Mesenchymal stem cell (in vitro differentiated cells and primary cell): ENCODE data around the gene DLEC1.

Source experiments
- DNase-seq: peaks from one replicate; pipeline ENCODE4 v3.0.0-alpha.2; 2013
- H2AFZ ChIP-seq: one replicate; pipeline ENCODE4 v1.6.1; 2013; ENCODE audit warnings: low read depth, mild to moderate bottlenecking, control low read depth, inconsistent platforms, low read length, moderate library complexity
- H2AK5ac ChIP-seq: 2 replicates; pipeline ENCODE4 v1.6.1; 2013; ENCODE audit warnings: low read length, moderate library complexity, mild to moderate bottlenecking, inconsistent platforms; ENCODE audit not compliant: severe bottlenecking
- H2BK120ac ChIP-seq: one replicate; pipeline ENCODE4 v1.6.1; 2013; ENCODE audit warnings: low read depth, mild to moderate bottlenecking, inconsistent platforms, low read length, moderate library complexity
- H2BK12ac ChIP-seq, 2 experiments: one replicate each; pipeline ENCODE4 v1.6.1; 2013; ENCODE audit warnings: inconsistent platforms in 2 of 2, low read length in 2 of 2, mild to moderate bottlenecking in 2 of 2, moderate library complexity in 2 of 2, control low read depth in 1 of 2
- H2BK15ac ChIP-seq: one replicate; pipeline ENCODE4 v1.6.1; 2013; ENCODE audit warnings: mild to moderate bottlenecking, low read depth, inconsistent platforms; ENCODE audit not compliant: poor library complexity, severe bottlenecking
- H2BK5ac ChIP-seq: 2 replicates; pipeline ENCODE4 v1.6.1; 2013; ENCODE audit warnings: low read depth, mild to moderate bottlenecking, low read length, control low read depth, inconsistent platforms; ENCODE audit not compliant: poor library complexity, severe bottlenecking
- H3K14ac ChIP-seq, 2 experiments: one replicate each; pipeline ENCODE4 v1.6.1; 2013; ENCODE audit warnings: inconsistent platforms in 2 of 2, low read length in 2 of 2, control low read depth in 1 of 2, mild to moderate bottlenecking in 1 of 2, moderate library complexity in 1 of 2
- H3K18ac ChIP-seq, 2 experiments: one replicate each; pipeline ENCODE4 v1.6.1; 2013; ENCODE audit warnings: inconsistent platforms in 2 of 2, low read length in 2 of 2, control low read depth in 1 of 2, low read depth in 1 of 2, mild to moderate bottlenecking in 1 of 2
- H3K23ac ChIP-seq, 2 experiments: one replicate each; pipeline ENCODE4 v1.6.1; 2013; ENCODE audit warnings: inconsistent platforms in 2 of 2, low read length in 2 of 2, mild to moderate bottlenecking in 2 of 2, moderate library complexity in 2 of 2, control low read depth in 1 of 2
- H3K27ac ChIP-seq: 2 replicates; pipeline ENCODE4 v1.5.1; 2013; ENCODE audit warnings: mild to moderate bottlenecking, moderate library complexity, low read length, control low read depth, inconsistent platforms; ENCODE audit not compliant: poor library complexity, severe bottlenecking
- H3K27me3 ChIP-seq, 2 experiments: 2 replicates each; pipeline versions ENCODE4 v1.6.1 to v1.7.0; 2013; ENCODE audit warnings: low read length in 2 of 2, mild to moderate bottlenecking in 2 of 2, moderate library complexity in 2 of 2, control low read depth in 1 of 2, inconsistent platforms in 1 of 2; ENCODE audit not compliant: control insufficient read depth in 1 of 2, insufficient read depth in 1 of 2
- H3K36me3 ChIP-seq, 2 experiments: 2 replicates each; pipeline versions ENCODE4 v1.6.1 to v1.7.0; 2013; ENCODE audit warnings: low read length in 2 of 2, control low read depth in 1 of 2, inconsistent platforms in 1 of 2, low read depth in 1 of 2, mild to moderate bottlenecking in 1 of 2; ENCODE audit not compliant: insufficient read depth in 2 of 2, control insufficient read depth in 1 of 2
- H3K4ac ChIP-seq, 2 experiments: one replicate each; pipeline ENCODE4 v1.6.1; 2013; ENCODE audit warnings: inconsistent platforms in 2 of 2, low read length in 2 of 2, mild to moderate bottlenecking in 2 of 2, moderate library complexity in 2 of 2, control low read depth in 1 of 2, low read depth in 1 of 2
- H3K4me1 ChIP-seq: 2 replicates; pipeline ENCODE4 v1.6.1; 2013; ENCODE audit warnings: low read depth, low read length, control low read depth; ENCODE audit not compliant: control insufficient read depth, insufficient read depth
- H3K4me2 ChIP-seq: 2 replicates; pipeline ENCODE4 v1.6.1; 2013; ENCODE audit warnings: low read length, mild to moderate bottlenecking, inconsistent platforms; ENCODE audit not compliant: poor library complexity, severe bottlenecking
- H3K4me3 ChIP-seq, 2 experiments: 2 replicates each; pipeline versions ENCODE4 v1.5.1 to v1.7.0; 2013; ENCODE audit warnings: low read length in 2 of 2, mild to moderate bottlenecking in 2 of 2, control low read depth in 1 of 2, low read depth in 1 of 2; ENCODE audit not compliant: insufficient read depth in 1 of 2
- H3K79me1 ChIP-seq: replicated peaks from 2 replicates; pipeline ENCODE4 v1.6.1; 2013; ENCODE audit warnings: mild to moderate bottlenecking, control low read depth, low read length, inconsistent platforms; ENCODE audit not compliant: poor library complexity, severe bottlenecking
- H3K9ac ChIP-seq: 2 replicates; pipeline ENCODE4 v1.7.0; 2013; ENCODE audit warnings: mild to moderate bottlenecking, low read length, moderate library complexity
- H3K9me3 ChIP-seq: 2 replicates; pipeline ENCODE4 v1.7.0; 2013; ENCODE audit warnings: mild to moderate bottlenecking, low read length; ENCODE audit not compliant: control insufficient read depth
- H4K8ac ChIP-seq: one replicate; pipeline ENCODE4 v1.6.1; 2013; ENCODE audit warnings: inconsistent platforms, mild to moderate bottlenecking, low read length, moderate library complexity
- H4K91ac ChIP-seq: one replicate; pipeline ENCODE4 v1.6.1; 2013; ENCODE audit warnings: mild to moderate bottlenecking, low read length, inconsistent platforms
- whole genome bisulfite sequencing: methylation state at CpG from one replicate; pipeline ENCODE4 v1.1.7; 2013; ENCODE audit warnings: mixed read lengths; 5-methylcytosine and 5-hydroxymethylcytosine counted together

The DLEC1 gene

GRCh38 chr3:38168151-38169026 is 129.4 kb downstream of the DLEC1 start:
- Histone ChIP-seq H2BK12ac (no peak overlapping the region), H3K27me3 (no peaks in the 10 kb centered on the region), H4K91ac (no peak overlapping the region), H3K4me3 (peak overlapping the region in 1 of 2 experiments; percentile 14), H2BK15ac (no peak overlapping the region), H2AK5ac (no peak overlapping the region), H3K4ac (no peak overlapping the region), H3K23ac (no peak overlapping the region), H2BK5ac (no peak overlapping the region), H3K4me1 (peaks cover 10% of the 10 kb centered on the region), H2AFZ (no peak overlapping the region), H3K4me2 (no peak overlapping the region), H2BK120ac (no peak overlapping the region), H3K14ac (no peak overlapping the region), H3K9ac (peak overlapping the region; percentile 82), H3K79me1 (peaks cover 3% of the 10 kb centered on the region), H3K9me3 (no peaks in the 10 kb centered on the region), H3K18ac (no peak overlapping the region), H3K27ac (no peak overlapping the region), H4K8ac (no peak overlapping the region), H3K36me3 (no peaks in the 10 kb centered on the region)
- DNase-seq, result peak; percentile 65
- 69% methylated on average over 2 of the region's 4 CpGs for WGBS

GRCh38 chr3:38169027-38169317 is 130.0 kb downstream of the DLEC1 start:
- H3K4ac ChIP-seq, result no peak overlapping the region
- no peak overlapping the region for H3K23ac ChIP-seq
- no peak overlapping the region for H3K4me2 ChIP-seq
- H2BK12ac ChIP-seq, result no peak overlapping the region
- no peaks in the 10 kb centered on the region for H3K36me3 ChIP-seq
- H3K4me3 ChIP-seq, result peak overlapping the region in 1 of 2 experiments; percentile 14
- H3K27me3 ChIP-seq, result no peaks in the 10 kb centered on the region
- no peak overlapping the region for H4K91ac ChIP-seq
- no peak overlapping the region for H2BK120ac ChIP-seq
- H3K79me1 ChIP-seq, result peaks cover 3% of the 10 kb centered on the region
- no peak overlapping the region for H2BK5ac ChIP-seq
- no CpG with 5 or more reads among the region's 1 CpG for WGBS
- H3K18ac ChIP-seq, result no peak overlapping the region
- H2AFZ ChIP-seq, result no peak overlapping the region
- H3K14ac ChIP-seq, result no peak overlapping the region
- peak overlapping the region; percentile 82 for H3K9ac ChIP-seq
- peaks cover 9% of the 10 kb centered on the region for H3K4me1 ChIP-seq
- H3K9me3 ChIP-seq, result no peaks in the 10 kb centered on the region
- H4K8ac ChIP-seq, result no peak overlapping the region
- no peak overlapping the region for H2BK15ac ChIP-seq
- H3K27ac ChIP-seq, result no peak overlapping the region
- no peak overlapping the region for H2AK5ac ChIP-seq
- peak; percentile 61 for DNase-seq

GRCh38 chr3:38170722-38171121 is 131.7 kb downstream of the DLEC1 start:
- no peak overlapping the region for H2AK5ac ChIP-seq
- H4K8ac ChIP-seq, result no peak overlapping the region
- no peak overlapping the region for H2BK12ac ChIP-seq
- WGBS, result 88% methylated on average over 4 of the region's 4 CpGs
- H3K4ac ChIP-seq, result no peak overlapping the region
- no peak for DNase-seq
- no peak overlapping the region for H3K9ac ChIP-seq
- peaks cover 9% of the 10 kb centered on the region for H3K4me1 ChIP-seq
- no peaks in the 10 kb centered on the region for H3K79me1 ChIP-seq
- H3K4me2 ChIP-seq, result no peak overlapping the region
- H2BK120ac ChIP-seq, result no peak overlapping the region
- H3K9me3 ChIP-seq, result no peaks in the 10 kb centered on the region
- H3K14ac ChIP-seq, result peak overlapping the region in 1 of 2 experiments; percentile 46
- no peak overlapping the region for H3K4me3 ChIP-seq
- H4K91ac ChIP-seq, result no peak overlapping the region
- no peak overlapping the region for H3K23ac ChIP-seq
- H3K27ac ChIP-seq, result no peak overlapping the region
- no peaks in the 10 kb centered on the region for H3K36me3 ChIP-seq
- no peak overlapping the region for H2AFZ ChIP-seq
- H2BK5ac ChIP-seq, result no peak overlapping the region
- no peak overlapping the region for H2BK15ac ChIP-seq
- no peaks in the 10 kb centered on the region for H3K27me3 ChIP-seq
- H3K18ac ChIP-seq, result no peak overlapping the region

DNA sequence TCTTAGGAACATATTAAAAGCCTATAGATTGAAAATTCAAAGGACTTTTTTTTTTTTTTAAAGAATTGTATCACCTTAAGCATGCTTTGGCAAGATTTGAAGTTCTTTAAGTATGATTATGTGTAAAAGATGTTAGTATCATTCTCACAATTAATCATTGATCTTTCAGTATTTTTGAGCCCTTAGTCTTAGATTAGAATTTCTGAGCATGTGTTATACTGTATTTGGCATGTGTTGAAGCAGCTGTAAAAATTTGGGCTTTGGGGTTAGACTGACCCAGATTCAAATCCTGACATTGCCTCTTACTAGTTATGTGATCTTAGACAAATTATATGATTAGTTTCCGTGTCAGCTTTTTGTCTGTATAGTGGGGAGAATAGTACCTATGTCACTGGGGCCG is 132.6 kb downstream of the DLEC1 start:
- DNase-seq, result no peak
- no peak overlapping the region for H3K4me2 ChIP-seq
- H3K4me3 ChIP-seq, result no peak overlapping the region
- H3K27me3 ChIP-seq, result no peaks in the 10 kb centered on the region
- no peaks in the 10 kb centered on the region for H3K9me3 ChIP-seq
- H4K8ac ChIP-seq, result no peak overlapping the region
- H2AK5ac ChIP-seq, result no peak overlapping the region
- no peak overlapping the region for H3K23ac ChIP-seq
- no peak overlapping the region for H3K9ac ChIP-seq
- H2BK120ac ChIP-seq, result no peak overlapping the region
- WGBS, result 100% methylated on average over 2 of the region's 2 CpGs
- H2BK12ac ChIP-seq, result no peak overlapping the region
- no peak overlapping the region for H2BK5ac ChIP-seq
- H3K27ac ChIP-seq, result no peak overlapping the region
- H3K36me3 ChIP-seq, result no peaks in the 10 kb centered on the region
- no peak overlapping the region for H3K4ac ChIP-seq
- no peak overlapping the region for H4K91ac ChIP-seq
- no peak overlapping the region for H2AFZ ChIP-seq
- H3K14ac ChIP-seq, result no peak overlapping the region
- no peaks in the 10 kb centered on the region for H3K79me1 ChIP-seq
- H3K18ac ChIP-seq, result no peak overlapping the region
- peaks cover 9% of the 10 kb centered on the region for H3K4me1 ChIP-seq
- no peak overlapping the region for H2BK15ac ChIP-seq
